Adipocyte (in vitro differentiated cells): ENCODE measurements around the gene ERVH48-1.
"Not testable (repeated sequence)": the region's sequence is repeated elsewhere in the genome, so short reads cannot be mapped to it uniquely, and the experiment has no call there.

Experiments
- DNase-seq: peaks from one replicate; pipeline ENCODE4 v3.0.0-alpha.2; 2015; ENCODE audit warnings: low read depth
- H3K27me3 ChIP-seq: replicated peaks from 2 replicates; pipeline ENCODE4 v1.7.0; 2013; ENCODE audit warnings: mild to moderate bottlenecking, low read length, moderate library complexity; ENCODE audit not compliant: control insufficient read depth, insufficient read depth
- H3K36me3 ChIP-seq: 2 replicates; pipeline ENCODE4 v1.7.0; 2013; ENCODE audit warnings: low read length, mild to moderate bottlenecking, moderate library complexity; ENCODE audit not compliant: control insufficient read depth, insufficient read depth, severe bottlenecking
- H3K4me1 ChIP-seq: 2 replicates; pipeline ENCODE4 v1.7.0; 2013; ENCODE audit warnings: mild to moderate bottlenecking, low read length, moderate library complexity; ENCODE audit not compliant: control insufficient read depth, insufficient read depth
- H3K4me3 ChIP-seq: 2 replicates; pipeline ENCODE4 v1.7.0; 2013; ENCODE audit warnings: mild to moderate bottlenecking, low read length, moderate library complexity
- H3K9ac ChIP-seq: 2 replicates; pipeline ENCODE4 v1.7.0; 2013; ENCODE audit warnings: mild to moderate bottlenecking, low read length, moderate library complexity
- H3K9me3 ChIP-seq: 2 replicates; pipeline ENCODE4 v1.7.0; 2013; ENCODE audit warnings: mild to moderate bottlenecking, low read length, moderate library complexity; ENCODE audit not compliant: control insufficient read depth

The ERVH48-1 gene

GRCh38 chr21:42937960-42938605 lies 12.7 kb upstream of the ERVH48-1 start:
- Histone ChIP-seq H3K36me3 (no peaks in the 10 kb centered on the region), H3K9ac (no peak overlapping the region), H3K4me1 (peaks cover 11% of the 10 kb centered on the region), H3K27me3 (no peaks in the 10 kb centered on the region), H3K4me3 (no peak overlapping the region), H3K9me3 (no peaks in the 10 kb centered on the region)
- DNase-seq: no peak

GRCh38 chr21:42937034-42937940 lies 11.9 kb upstream of the ERVH48-1 start:
- DNase-seq, H3K9ac ChIP-seq, H3K36me3 ChIP-seq, H3K4me3 ChIP-seq, H3K9me3 ChIP-seq, H3K27me3 ChIP-seq: not testable (repeated sequence)
- peaks cover 11% of the 10 kb centered on the region for H3K4me1 ChIP-seq

- not testable (repeated sequence) for H3K9ac ChIP-seq, H3K36me3 ChIP-seq, H3K27me3 ChIP-seq, H3K9me3 ChIP-seq, H3K4me3 ChIP-seq, DNase-seq
- H3K4me1 ChIP-seq: peaks cover 11% of the 10 kb centered on the region
These were observed 10.9 kb upstream of the ERVH48-1 start for GRCh38 chr21:42936360-42936759.

- not testable (repeated sequence) for H3K36me3 ChIP-seq, DNase-seq, H3K9me3 ChIP-seq, H3K9ac ChIP-seq, H3K4me1 ChIP-seq, H3K4me3 ChIP-seq, H3K27me3 ChIP-seq
These were observed 8.5 kb upstream of the ERVH48-1 start for GRCh38 chr21:42933973-42934372.

GRCh38 chr21:42933137-42933970 lies 7.9 kb upstream of the ERVH48-1 start:
- not testable (repeated sequence) for H3K27me3 ChIP-seq, H3K4me3 ChIP-seq, H3K4me1 ChIP-seq, DNase-seq, H3K9ac ChIP-seq, H3K9me3 ChIP-seq, H3K36me3 ChIP-seq

GRCh38 chr21:42932378-42933136 lies 7.1 kb upstream of the ERVH48-1 start:
- not testable (repeated sequence) for DNase-seq, H3K9ac ChIP-seq, H3K27me3 ChIP-seq, H3K4me1 ChIP-seq, H3K9me3 ChIP-seq, H3K4me3 ChIP-seq, H3K36me3 ChIP-seq

- H3K9me3 ChIP-seq: no peaks in the 10 kb centered on the region
- H3K9ac ChIP-seq: no peak overlapping the region
- no peak overlapping the region for H3K4me3 ChIP-seq
- DNase-seq: no peak
- no peaks in the 10 kb centered on the region for H3K4me1 ChIP-seq
- no peaks in the 10 kb centered on the region for H3K27me3 ChIP-seq
- no peaks in the 10 kb centered on the region for H3K36me3 ChIP-seq
These were observed 6.3 kb upstream of the ERVH48-1 start for GRCh38 chr21:42931560-42932235.

- no peaks in the 10 kb centered on the region for H3K9me3 ChIP-seq
- H3K27me3 ChIP-seq: no peaks in the 10 kb centered on the region
- no peak overlapping the region for H3K9ac ChIP-seq
- DNase-seq: no peak
- no peak overlapping the region for H3K4me3 ChIP-seq
- H3K4me1 ChIP-seq: no peaks in the 10 kb centered on the region
- no peaks in the 10 kb centered on the region for H3K36me3 ChIP-seq
These were observed 4.5 kb upstream of the ERVH48-1 start for GRCh38 chr21:42929969-42930368.

GRCh38 chr21:42927474-42928200 lies 2.2 kb upstream of the ERVH48-1 start:
- H3K9ac ChIP-seq, H3K4me1 ChIP-seq, H3K4me3 ChIP-seq, H3K9me3 ChIP-seq, H3K27me3 ChIP-seq, H3K36me3 ChIP-seq, DNase-seq: not testable (repeated sequence)

GRCh38 chr21:42924433-42924751 lies 1.0 kb downstream of the ERVH48-1 start:
- H3K4me1 ChIP-seq: peaks cover 4% of the 10 kb centered on the region
- H3K9me3 ChIP-seq: no peaks in the 10 kb centered on the region
- DNase-seq: no peak
- H3K9ac ChIP-seq: peak overlapping the region; percentile 60
- no peaks in the 10 kb centered on the region for H3K36me3 ChIP-seq
- no peak overlapping the region for H3K4me3 ChIP-seq
- no peaks in the 10 kb centered on the region for H3K27me3 ChIP-seq
